ENCODE results near the gene VWC2. TPM values are rescaled to one million over a fixed set of nuclear protein-coding genes. Genes with fewer than 3 reads are reported as not detected.

The VWC2 gene
- total and polyA plus RNA-seq, 2 of the 4 experiments (the other 2 are of a cell fraction) = not detected

DNA sequence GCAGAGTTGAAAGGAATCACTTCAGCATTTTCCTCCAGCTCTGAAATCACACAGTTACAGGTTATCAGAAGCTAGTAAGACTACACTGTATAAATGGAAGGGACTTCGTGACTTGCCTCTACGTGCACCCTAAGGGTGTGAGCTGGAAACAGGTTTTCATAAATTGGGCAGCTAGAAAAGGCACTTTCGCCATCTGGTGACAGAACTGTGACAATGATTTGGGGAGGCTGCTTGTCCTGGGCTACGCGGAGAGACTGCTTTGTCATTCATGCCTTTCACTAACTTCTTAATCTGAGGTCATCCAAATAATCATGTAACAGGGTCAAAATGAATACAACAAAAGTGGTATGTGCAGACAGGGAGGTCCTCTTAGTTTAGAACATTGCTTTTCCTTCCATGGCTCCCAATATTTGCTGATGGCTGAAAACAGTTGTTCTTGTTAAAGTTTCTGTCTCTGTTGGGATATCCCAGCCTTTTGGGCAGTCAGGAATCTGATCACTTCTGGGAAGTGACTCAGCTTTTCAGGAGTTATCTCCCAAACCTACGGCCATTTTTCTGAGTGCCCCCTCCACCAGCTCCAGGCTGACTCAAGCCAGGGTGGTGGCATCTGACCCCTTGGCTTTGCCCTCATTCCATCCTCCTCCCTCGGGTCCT, 17.8 kb downstream of the VWC2 start:
- H3K18ac ChIP-seq (ENCODE audit: low read depth, low read length) = no peak overlapping the region
- H3K9me3 ChIP-seq (ENCODE audit: control insufficient read depth, insufficient read depth, low read length) = peaks cover 25% of the 10 kb centered on the region
- TF ChIP-seq MAFK (IDR thresholded peaks at IDR 0.05; ENCODE audit: low read depth, low read length) (no peak), RAD21 (IDR thresholded peaks at IDR 0.05; ENCODE audit: low read length) (no peak), FOS (IDR thresholded peaks at IDR 0.05; ENCODE audit: low read depth, low read length) (no peak), BHLHE40 (IDR thresholded peaks at IDR 0.05; ENCODE audit: low read depth, low read length) (no peak), RCOR1 (IDR thresholded peaks at IDR 0.05; ENCODE audit: insufficient replicate concordance, low read length) (no peak), CEBPB (IDR thresholded peaks at IDR 0.05; ENCODE audit: low read depth, low read length) (no peak), ELK1 (IDR thresholded peaks at IDR 0.05; ENCODE audit: borderline replicate concordance, low read depth, low read length) (no peak), CHD1 (IDR thresholded peaks at IDR 0.05; ENCODE audit: low read depth, low read length) (no peak), MXI1 (IDR thresholded peaks at IDR 0.05; ENCODE audit: borderline replicate concordance, low read depth, low read length) (no peak), SMC3 (IDR thresholded peaks at IDR 0.05; ENCODE audit: low read depth, low read length) (no peak), NFE2L2 (IDR thresholded peaks at IDR 0.05; ENCODE audit: low read depth, low read length) (no peak), POLR2A (IDR thresholded peaks at IDR 0.05; ENCODE audit: low read depth, low read length) (no peak), RFX5 (IDR thresholded peaks at IDR 0.05; ENCODE audit: low read depth, low read length) (no peak), MAZ (IDR thresholded peaks at IDR 0.05; ENCODE audit: borderline replicate concordance, low read depth, low read length) (no peak)
- TF ChIP-seq, protein P1, sequence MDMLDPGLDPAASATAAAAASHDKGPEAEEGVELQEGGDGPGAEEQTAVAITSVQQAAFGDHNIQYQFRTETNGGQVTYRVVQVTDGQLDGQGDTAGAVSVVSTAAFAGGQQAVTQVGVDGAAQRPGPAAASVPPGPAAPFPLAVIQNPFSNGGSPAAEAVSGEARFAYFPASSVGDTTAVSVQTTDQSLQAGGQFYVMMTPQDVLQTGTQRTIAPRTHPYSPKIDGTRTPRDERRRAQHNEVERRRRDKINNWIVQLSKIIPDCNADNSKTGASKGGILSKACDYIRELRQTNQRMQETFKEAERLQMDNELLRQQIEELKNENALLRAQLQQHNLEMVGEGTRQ (IDR thresholded peaks at IDR 0.05; ENCODE audit: low read depth, low read length) = no peak
- TF ChIP-seq, protein P2, sequence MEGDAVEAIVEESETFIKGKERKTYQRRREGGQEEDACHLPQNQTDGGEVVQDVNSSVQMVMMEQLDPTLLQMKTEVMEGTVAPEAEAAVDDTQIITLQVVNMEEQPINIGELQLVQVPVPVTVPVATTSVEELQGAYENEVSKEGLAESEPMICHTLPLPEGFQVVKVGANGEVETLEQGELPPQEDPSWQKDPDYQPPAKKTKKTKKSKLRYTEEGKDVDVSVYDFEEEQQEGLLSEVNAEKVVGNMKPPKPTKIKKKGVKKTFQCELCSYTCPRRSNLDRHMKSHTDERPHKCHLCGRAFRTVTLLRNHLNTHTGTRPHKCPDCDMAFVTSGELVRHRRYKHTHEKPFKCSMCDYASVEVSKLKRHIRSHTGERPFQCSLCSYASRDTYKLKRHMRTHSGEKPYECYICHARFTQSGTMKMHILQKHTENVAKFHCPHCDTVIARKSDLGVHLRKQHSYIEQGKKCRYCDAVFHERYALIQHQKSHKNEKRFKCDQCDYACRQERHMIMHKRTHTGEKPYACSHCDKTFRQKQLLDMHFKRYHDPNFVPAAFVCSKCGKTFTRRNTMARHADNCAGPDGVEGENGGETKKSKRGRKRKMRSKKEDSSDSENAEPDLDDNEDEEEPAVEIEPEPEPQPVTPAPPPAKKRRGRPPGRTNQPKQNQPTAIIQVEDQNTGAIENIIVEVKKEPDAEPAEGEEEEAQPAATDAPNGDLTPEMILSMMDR (conservative IDR thresholded peaks at IDR 0.05; ENCODE audit: low read depth, low read length) = no peak
- no peaks in the 10 kb centered on the region for H3K9me1 ChIP-seq (ENCODE audit: insufficient read depth, low read length)
- no peak overlapping the region for H2BK20ac ChIP-seq (ENCODE audit: low read depth, low read length)
- H3K4me3 ChIP-seq (ENCODE audit: insufficient read depth, low read depth, low read length) = no peak overlapping the region
- H4K91ac ChIP-seq (ENCODE audit: insufficient read depth, low read depth, low read length) = no peak overlapping the region
- dilution Hi-C loops (cut with HindIII; ENCODE audit: low sequenced_read_pairs, unreplicated experiment) = no loop called here
- no peak overlapping the region for H2AFZ ChIP-seq (replicated peaks; ENCODE audit: low read length, poor library complexity)
- H2BK5ac ChIP-seq (ENCODE audit: low read depth, low read length, poor library complexity, severe bottlenecking) = no peak overlapping the region
- H3K4me2 ChIP-seq (ENCODE audit: low read depth, low read length) = no peak overlapping the region
- H3K27ac ChIP-seq (ENCODE audit: insufficient read depth, low read length) = no peak overlapping the region
- H3K4ac ChIP-seq (ENCODE audit: low read depth, low read length) = no peak overlapping the region
- H4K5ac ChIP-seq (ENCODE audit: low read depth, low read length) = no peak overlapping the region
- H3K9ac ChIP-seq (ENCODE audit: low read depth, low read length) = no peak overlapping the region
- no TSS peak for BruUV-seq (replicated peaks)
- H3K36me3 ChIP-seq (ENCODE audit: control insufficient read depth, insufficient read depth, low read length) = no peaks in the 10 kb centered on the region
- no peak overlapping the region for H2AK9ac ChIP-seq (replicated peaks; ENCODE audit: low read depth, low read length, poor library complexity)
- H4K20me1 ChIP-seq (ENCODE audit: insufficient read depth, low read length) = no peaks in the 10 kb centered on the region
- intact Hi-C loops (cut with micrococcal nuclease) = no loop called here
- no peaks in the 10 kb centered on the region for H3K27me3 ChIP-seq (ENCODE audit: control insufficient read depth, insufficient read depth, low read length)
- H3K23ac ChIP-seq (ENCODE audit: low read depth, low read length) = no peak overlapping the region
- no peak overlapping the region for H3K14ac ChIP-seq (replicated peaks; ENCODE audit: low read depth, low read length)
- H3K79me1 ChIP-seq (ENCODE audit: low read depth in 1 of 2, low read length in 2 of 2) = no peaks in the 10 kb centered on the region
- ATAC-seq (ENCODE audit: low read depth) (no peak), DNase-seq (no peak)
- no peaks in the 10 kb centered on the region for H3K4me1 ChIP-seq (ENCODE audit: control insufficient read depth, insufficient read depth, low read length)
- no CpG with 5 or more reads among the region's 7 CpGs for WGBS, 2 experiments (ENCODE audit: extremely low coverage in 2 of 2, insufficient read length in 1 of 2)
- ChIA-PET CTCF (no interaction called here), POLR2A (ENCODE audit: unreplicated experiment) (no interaction called here)
- no peak overlapping the region for H4K8ac ChIP-seq (ENCODE audit: low read depth in 2 of 2, low read length in 2 of 2)
- H2BK120ac ChIP-seq (ENCODE audit: low read depth, low read length) = no peak overlapping the region
- no peak overlapping the region for H2BK15ac ChIP-seq (ENCODE audit: low read depth, low read length)
- no peak overlapping the region for H2AK5ac ChIP-seq (ENCODE audit: low read depth, low read length)
- in situ Hi-C loops (cut with MboI; ENCODE audit: low sequenced_read_pairs) = no loop called here
- H3K56ac ChIP-seq (ENCODE audit: extremely low read depth, insufficient read depth, low read length) = no peak overlapping the region

Data from IMR-90 (cell line).